Activated naive CD8-positive, alpha-beta T cell treated with anti-CD3 and anti-CD28 coated beads, Interleukin-2, amount 10 ng/mL, durations not matched to agents 7 days and 5 days (primary cell): ENCODE measurements around the gene ZNF140. TPM values are rescaled to one million over a fixed set of nuclear protein-coding genes. Genes with fewer than 3 reads are reported as not detected.

Source experiments
- total RNA-seq, 2 experiments: library from RNA; stranded (reverse); gene quantifications; one replicate each; pipeline ENCODE4 v1.2.3, GENCODE V29; 2021

Gene ZNF140
- total RNA-seq, 2 experiments from 2014 or later: 18.2 to 19.8 TPM

Other genes starting within 250 kb of the ZNF140 start
- gene CHFR, start 193.3 kb upstream of the ZNF140 start, total RNA-seq: 10 to 100 TPM; 93.6 to 96.1 TPM
- 10 to 100 TPM; 12.3 to 13.6 TPM for gene ZNF605, start 124.6 kb upstream of the ZNF140 start, total RNA-seq
- 10 to 100 TPM; 22.5 to 25.5 TPM for gene ZNF26, start 94.6 kb upstream of the ZNF140 start, total RNA-seq
- gene ZNF84, start 43.4 kb upstream of the ZNF140 start, total RNA-seq: 10 to 100 TPM; 36.2 to 40.8 TPM
- 1 to 10 TPM; 3.9 to 4.0 TPM for gene ZNF891, start 49.4 kb downstream of the ZNF140 start, total RNA-seq
- 10 to 100 TPM; 10.8 to 15.4 TPM for gene ZNF10, start 49.7 kb downstream of the ZNF140 start, total RNA-seq
- gene ZNF268, start 100.6 kb downstream of the ZNF140 start, total RNA-seq: 10 to 100 TPM; 24.1 to 25.6 TPM
- not detected for gene ANHX, start 155.0 kb downstream of the ZNF140 start, total RNA-seq